HepG2 (cell line): ENCODE results near the gene FKBP10. TPM values are rescaled to one million over a fixed set of nuclear protein-coding genes. Genes with fewer than 3 reads are reported as not detected.

ENCODE experiments used
- ATF5 ChIP-seq: sonication (generic); formaldehyde crosslinking; IDR thresholded peaks from 2 replicates; pipeline ENCODE4 v1.4.0; 2020; ENCODE audit warnings: mild to moderate bottlenecking, low read depth, missing genetic modification reagents
- CENPX ChIP-seq: sonication (generic); formaldehyde crosslinking; IDR thresholded peaks from 2 replicates; pipeline ENCODE4 v1.9.0; 2021; ENCODE audit warnings: mild to moderate bottlenecking, missing genetic modification reagents, moderate library complexity
- DR1 ChIP-seq: sonication (generic); formaldehyde crosslinking; IDR thresholded peaks from 2 replicates; pipeline ENCODE4 v1.8.0; 2021; ENCODE audit warnings: mild to moderate bottlenecking, missing genetic modification reagents, inconsistent platforms
- GATAD1 ChIP-seq: IDR thresholded peaks from 2 replicates; pipeline ENCODE4 v1.6.1; 2016; ENCODE audit warnings: missing genetic modification reagents, missing compliant biosample characterization
- HNRNPL ChIP-seq: fragments of 200-400 bp; formaldehyde crosslinking; IDR thresholded peaks from 2 replicates; pipeline ENCODE4 v1.6.1; 2017; ENCODE audit warnings: mild to moderate bottlenecking, low read depth, low read length
- HOXA3 ChIP-seq: sonication (generic); formaldehyde crosslinking; IDR thresholded peaks from 2 replicates; pipeline ENCODE4 v1.5.0; 2020; ENCODE audit warnings: missing genetic modification reagents
- MYC ChIP-seq: sonication (generic); formaldehyde crosslinking; IDR thresholded peaks from 2 replicates; pipeline ENCODE4 v1.9.0; 2021; ENCODE audit warnings: missing genetic modification reagents, borderline replicate concordance
- MYNN ChIP-seq: sonication (generic); formaldehyde crosslinking; IDR thresholded peaks from 2 replicates; pipeline ENCODE4 v1.4.0; 2020; ENCODE audit warnings: mild to moderate bottlenecking, low read depth, missing genetic modification reagents
- SMAD1 ChIP-seq: sonication (generic); formaldehyde crosslinking; IDR thresholded peaks from 2 replicates; pipeline ENCODE4 v1.4.0; 2020; ENCODE audit warnings: missing genetic modification reagents, low read depth, mild to moderate bottlenecking, borderline replicate concordance
- ZBTB21 ChIP-seq: sonication (generic); formaldehyde crosslinking; IDR thresholded peaks from 2 replicates; pipeline ENCODE4 v1.4.0; 2020; ENCODE audit warnings: missing genetic modification reagents
- ZNF318 ChIP-seq: sonication (generic); formaldehyde crosslinking; IDR thresholded peaks from 2 replicates; pipeline ENCODE4 v1.4.0; 2020; ENCODE audit warnings: mild to moderate bottlenecking, missing genetic modification reagents
- ZNF331 ChIP-seq: sonication (generic); formaldehyde crosslinking; IDR thresholded peaks from 2 replicates; pipeline ENCODE4 v1.4.0; 2020; ENCODE audit warnings: missing genetic modification reagents
- ZNF431 ChIP-seq: sonication (generic); formaldehyde crosslinking; IDR thresholded peaks from 2 replicates; pipeline ENCODE4 v1.9.0; 2022; ENCODE audit warnings: missing genetic modification reagents, low read depth, mild to moderate bottlenecking, borderline replicate concordance
- ZNF569 ChIP-seq: sonication (generic); formaldehyde crosslinking; IDR thresholded peaks from 2 replicates; pipeline ENCODE4 v1.5.0; 2020; ENCODE audit warnings: mild to moderate bottlenecking, missing genetic modification reagents, moderate library complexity, borderline replicate concordance
- ZNF572 ChIP-seq: sonication (generic); formaldehyde crosslinking; IDR thresholded peaks from 2 replicates; pipeline ENCODE4 v1.5.1; 2020; ENCODE audit warnings: mild to moderate bottlenecking, missing genetic modification reagents
- ZNF746 ChIP-seq: sonication (generic); formaldehyde crosslinking; IDR thresholded peaks from 2 replicates; pipeline ENCODE4 v1.8.0; 2022; ENCODE audit warnings: mild to moderate bottlenecking, missing genetic modification reagents
- ZNF747 ChIP-seq: sonication (generic); formaldehyde crosslinking; IDR thresholded peaks from 2 replicates; pipeline ENCODE4 v1.8.1; 2023; ENCODE audit warnings: missing genetic modification reagents, mild to moderate bottlenecking, borderline replicate concordance
- ZSCAN22 ChIP-seq: sonication (generic); formaldehyde crosslinking; IDR thresholded peaks from 2 replicates; pipeline ENCODE4 v1.4.0; 2020; ENCODE audit warnings: mild to moderate bottlenecking, missing genetic modification reagents
- ZSCAN30 ChIP-seq: sonication (generic); formaldehyde crosslinking; IDR thresholded peaks from 2 replicates; pipeline ENCODE4 v1.5.0; 2020; ENCODE audit warnings: mild to moderate bottlenecking, missing genetic modification reagents
- polyA plus RNA-seq, 8 experiments: library from polyadenylated mRNA; depleted of rRNA in 3 of 8; stranded (reverse) in 7 of 8; unstranded in 1 of 8; fragments of >200 nt; fragmentation: Illumina TruSeq in 4 of 8; extraction: Trizol in 4 of 8; gene quantifications; 2 replicates each; pipeline versions ENCODE4 v1.2.1 to v1.2.3, GENCODE V29; 2011 to 2016; ENCODE audit warnings: low read depth in 4 of 8, missing spikeins in 1 of 8, mixed read lengths in 1 of 8; ENCODE audit not compliant: insufficient read depth in 1 of 8
- total RNA-seq, 5 experiments: library from RNA; depleted of rRNA; stranded (reverse); fragments of >200 nt; fragmentation: Illumina TruSeq; extraction: Trizol; gene quantifications; 2 replicates each; pipeline ENCODE4 v1.2.3, GENCODE V29; 2016; ENCODE audit warnings: low read depth in 1 of 5
- TF ChIP-seq, protein P1 (sequence below): IDR thresholded peaks from 2 replicates; pipeline ENCODE4 v1.6.1; 2016; ENCODE audit warnings: low read depth, control low read depth

FKBP10 gene
- total and polyA plus RNA-seq, 2 of the 13 experiments (the other 11 are each of a cell fraction or from before 2014, with no cell fraction given): 149 to 573 TPM

GRCh38 chr17:41777157-41777573 is 35.6 kb upstream of the FKBP10 start (continued):
- TF ChIP-seq ATF5 (CRISPR knock-in tag) (no peak), ZBTB21 (CRISPR knock-in tag) (0 out of 2 replicates have a peak, but pooled peaks have one; percentile 12), GATAD1 (CRISPR knock-in tag) (0 out of 2 replicates have a peak, but pooled peaks have one; percentile 22), ZNF431 (CRISPR knock-in tag) (no peak), CENPX (no peak), ZNF318 (CRISPR knock-in tag) (no peak), MYC (CRISPR knock-in tag) (peak; percentile 70; the same call in 1 of the 2 replicates), SMAD1 (peak; percentile 63; the same call in 1 of the 2 replicates), ZSCAN22 (CRISPR knock-in tag) (peak; percentile 97), MYNN (0 out of 2 replicates have a peak, but pooled peaks have one; percentile 5), DR1 (CRISPR knock-in tag) (no peak), ZNF572 (CRISPR knock-in tag) (no peak), ZNF331 (CRISPR knock-in tag) (no peak), ZNF746 (CRISPR knock-in tag) (no peak), HOXA3 (CRISPR knock-in tag) (0 out of 2 replicates have a peak, but pooled peaks have one; percentile 0), ZNF747 (CRISPR knock-in tag) (no peak; the same call in 1 of the 2 replicates), ZSCAN30 (no peak), ZNF569 (CRISPR knock-in tag) (0 out of 2 replicates have a peak, but pooled peaks have one; percentile 22), HNRNPL (peak; percentile 80; the same call in 1 of the 2 replicates)
- TF ChIP-seq, protein P1, sequence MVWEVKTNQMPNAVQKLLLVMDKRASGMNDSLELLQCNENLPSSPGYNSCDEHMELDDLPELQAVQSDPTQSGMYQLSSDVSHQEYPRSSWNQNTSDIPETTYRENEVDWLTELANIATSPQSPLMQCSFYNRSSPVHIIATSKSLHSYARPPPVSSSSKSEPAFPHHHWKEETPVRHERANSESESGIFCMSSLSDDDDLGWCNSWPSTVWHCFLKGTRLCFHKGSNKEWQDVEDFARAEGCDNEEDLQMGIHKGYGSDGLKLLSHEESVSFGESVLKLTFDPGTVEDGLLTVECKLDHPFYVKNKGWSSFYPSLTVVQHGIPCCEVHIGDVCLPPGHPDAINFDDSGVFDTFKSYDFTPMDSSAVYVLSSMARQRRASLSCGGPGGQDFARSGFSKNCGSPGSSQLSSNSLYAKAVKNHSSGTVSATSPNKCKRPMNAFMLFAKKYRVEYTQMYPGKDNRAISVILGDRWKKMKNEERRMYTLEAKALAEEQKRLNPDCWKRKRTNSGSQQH (CRISPR knock-in tag): peak; percentile 78
